ENCODE results near the gene PTH1R. TPM values are rescaled to one million over a fixed set of nuclear protein-coding genes. Genes with fewer than 3 reads are reported as not detected.

Gene PTH1R
- total RNA-seq, 1 donor from 2014 or later, result 13.0 TPM

GRCh38 chr3:46906471-46907058, 29.0 kb downstream of the PTH1R start:
- no peak for DNase-seq (ENCODE audit: extremely low spot score in 2 of 2)
- H3K36me3 ChIP-seq, result no peaks in the 10 kb centered on the region
- TF ChIP-seq POLR2AphosphoS5 (IDR thresholded peaks at IDR 0.05; ENCODE audit: insufficient read depth in 1 of 2, low read depth in 1 of 2) (no peak), CTCF (IDR thresholded peaks at IDR 0.05) (no peak), POLR2A (IDR thresholded peaks at IDR 0.05) (no peak)
- H3K27ac ChIP-seq, result no peak overlapping the region
- no peaks in the 10 kb centered on the region for H3K9me3 ChIP-seq
- intact Hi-C loops (cut with DNase I), result loop anchor here (5.0 kb wide), 1 partner anchor 39 kb away; no protein-coding TSS in a partner anchor
- peaks cover 19% of the 10 kb centered on the region for H3K4me1 ChIP-seq
- no peaks in the 10 kb centered on the region for H3K27me3 ChIP-seq
- H3K4me3 ChIP-seq, result no peak overlapping the region

DNA sequence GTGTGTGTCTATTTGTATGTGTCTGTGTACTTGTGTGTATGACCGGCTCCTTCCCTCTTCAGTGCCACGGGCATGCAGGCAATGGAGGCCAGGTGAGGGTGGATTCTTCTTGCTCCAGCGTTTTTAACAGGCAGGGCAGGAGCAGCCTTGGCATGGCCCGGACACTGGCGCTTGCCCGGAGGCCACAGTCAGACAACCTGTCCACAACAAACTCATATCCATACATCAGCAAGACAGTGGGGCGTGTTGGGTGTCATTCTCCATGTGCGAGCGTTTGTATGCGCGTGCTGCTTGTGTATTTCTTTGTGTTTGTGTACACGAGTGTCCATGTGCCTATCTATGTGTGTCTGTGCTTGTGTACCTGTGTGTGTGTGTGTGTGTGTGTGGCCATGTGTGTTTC, 29.8 kb downstream of the PTH1R start:
- no peak for DNase-seq (ENCODE audit: extremely low spot score in 2 of 2)
- no peaks in the 10 kb centered on the region for H3K9me3 ChIP-seq
- intact Hi-C loops (cut with DNase I), result loop anchor here (5.0 kb wide), 1 partner anchor 40 kb away; no protein-coding TSS in a partner anchor
- H3K27ac ChIP-seq, result no peak overlapping the region
- H3K4me3 ChIP-seq, result no peak overlapping the region
- TF ChIP-seq POLR2A (IDR thresholded peaks at IDR 0.05), result no peak
- no peak for TF ChIP-seq CTCF (IDR thresholded peaks at IDR 0.05)
- TF ChIP-seq POLR2AphosphoS5 (IDR thresholded peaks at IDR 0.05; ENCODE audit: insufficient read depth in 1 of 2, low read depth in 1 of 2), result no peak
- H3K36me3 ChIP-seq, result no peaks in the 10 kb centered on the region
- H3K4me1 ChIP-seq, result peaks cover 19% of the 10 kb centered on the region
- no peaks in the 10 kb centered on the region for H3K27me3 ChIP-seq

DNA sequence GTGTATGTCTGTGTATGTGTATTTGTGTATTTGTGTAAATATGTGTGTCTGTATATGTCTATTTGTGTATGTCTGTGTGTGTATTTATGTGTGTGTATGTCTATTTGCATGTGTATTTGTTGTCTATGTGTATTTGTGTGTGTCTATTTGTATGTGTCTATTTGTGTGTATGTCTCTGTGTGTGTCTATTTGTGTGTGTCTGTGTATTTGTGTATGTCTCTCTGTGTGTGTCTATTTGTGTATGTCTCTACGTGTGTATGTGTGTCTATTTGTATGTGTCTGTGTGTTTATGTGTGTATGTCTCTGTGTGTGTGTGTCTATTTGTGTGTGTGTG, 30.4 kb downstream of the PTH1R start:
- no peaks in the 10 kb centered on the region for H3K27me3 ChIP-seq
- H3K27ac ChIP-seq, result no peak overlapping the region
- no peak for TF ChIP-seq POLR2AphosphoS5 (IDR thresholded peaks at IDR 0.05; ENCODE audit: insufficient read depth in 1 of 2, low read depth in 1 of 2)
- TF ChIP-seq CTCF (IDR thresholded peaks at IDR 0.05), result no peak
- TF ChIP-seq POLR2A (IDR thresholded peaks at IDR 0.05), result no peak
- no peak for DNase-seq (ENCODE audit: extremely low spot score in 2 of 2)
- peaks cover 19% of the 10 kb centered on the region for H3K4me1 ChIP-seq
- no peaks in the 10 kb centered on the region for H3K36me3 ChIP-seq
- no peak overlapping the region for H3K4me3 ChIP-seq
- H3K9me3 ChIP-seq, result no peaks in the 10 kb centered on the region
- intact Hi-C loops (cut with DNase I), result loop anchor here (5.0 kb wide), 1 partner anchor 41 kb away; no protein-coding TSS in a partner anchor

DNA sequence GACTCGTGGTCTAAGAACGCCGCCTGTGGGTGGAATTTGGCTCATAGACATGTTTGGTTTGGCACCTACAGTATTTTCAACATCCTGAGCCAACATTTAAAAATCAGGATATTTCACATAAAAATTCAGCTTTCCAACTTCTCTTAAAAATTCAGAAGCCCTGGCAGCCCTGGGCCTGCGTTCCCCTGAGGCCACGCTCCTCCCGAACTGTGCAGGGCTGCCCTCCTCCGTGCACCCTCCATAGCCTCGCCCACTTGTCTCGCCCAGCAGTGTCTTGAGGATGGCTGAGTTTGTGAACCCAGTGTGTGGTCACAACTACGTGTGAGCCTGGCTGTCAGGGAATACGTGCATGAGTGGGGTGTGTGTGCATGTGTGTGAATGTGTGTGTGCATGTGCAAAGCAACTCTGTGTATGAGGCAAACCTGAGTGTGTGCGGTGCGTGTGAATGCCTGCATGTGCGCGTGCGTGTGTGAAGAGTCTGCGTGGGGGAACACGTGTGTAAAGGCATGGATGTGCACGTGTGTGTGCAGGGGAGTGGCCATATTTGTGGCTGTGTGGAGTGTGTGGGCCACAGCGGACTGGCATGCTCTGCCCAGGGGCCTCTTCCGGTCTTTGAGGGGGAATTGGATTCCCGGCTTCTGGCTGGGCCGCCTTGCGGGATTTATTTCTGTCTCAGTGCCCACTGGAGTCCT, 30.9 kb downstream of the PTH1R start:
- DNase-seq (ENCODE audit: extremely low spot score in 2 of 2), result no peak
- H3K4me1 ChIP-seq, result peaks cover 20% of the 10 kb centered on the region
- no peak overlapping the region for H3K27ac ChIP-seq
- TF ChIP-seq CTCF (IDR thresholded peaks at IDR 0.05), result peak in 1 of 3 experiments; percentile 12
- no peak for TF ChIP-seq POLR2A (IDR thresholded peaks at IDR 0.05)
- intact Hi-C loops (cut with DNase I), result loop anchor here (5.0 kb wide), 1 partner anchor 41 kb away; no protein-coding TSS in a partner anchor
- no peaks in the 10 kb centered on the region for H3K27me3 ChIP-seq
- no peaks in the 10 kb centered on the region for H3K9me3 ChIP-seq
- no peak overlapping the region for H3K4me3 ChIP-seq
- H3K36me3 ChIP-seq, result no peaks in the 10 kb centered on the region

- Histone ChIP-seq H3K27ac (no peak overlapping the region), H3K4me1 (peaks cover 26% of the 10 kb centered on the region), H3K9me3 (no peaks in the 10 kb centered on the region), H3K27me3 (no peaks in the 10 kb centered on the region), H3K4me3 (no peak overlapping the region), H3K36me3 (no peaks in the 10 kb centered on the region)
- intact Hi-C loops (cut with DNase I), result loop anchor here (5.0 kb wide), 1 partner anchor 42 kb away; no protein-coding TSS in a partner anchor
- no peak for DNase-seq (ENCODE audit: extremely low spot score in 2 of 2)
- TF ChIP-seq CTCF (IDR thresholded peaks at IDR 0.05), result no peak
- no peak for TF ChIP-seq POLR2AphosphoS5 (IDR thresholded peaks at IDR 0.05; ENCODE audit: insufficient read depth in 1 of 2, low read depth in 1 of 2)
- no peak for TF ChIP-seq POLR2A (IDR thresholded peaks at IDR 0.05)
These were observed 31.5 kb downstream of the PTH1R start for GRCh38 chr3:46908986-46909534.

All from vagina (tissue), 2 donors.